ENCODE data around the gene TACR1. TPM values are rescaled to one million over a fixed set of nuclear protein-coding genes. Genes with fewer than 3 reads are reported as not detected.

Gene TACR1
- total and polyA plus RNA-seq, 2 of the 13 experiments (the other 11 are each of a cell fraction or from before 2014, with no cell fraction given), result not detected

DNA sequence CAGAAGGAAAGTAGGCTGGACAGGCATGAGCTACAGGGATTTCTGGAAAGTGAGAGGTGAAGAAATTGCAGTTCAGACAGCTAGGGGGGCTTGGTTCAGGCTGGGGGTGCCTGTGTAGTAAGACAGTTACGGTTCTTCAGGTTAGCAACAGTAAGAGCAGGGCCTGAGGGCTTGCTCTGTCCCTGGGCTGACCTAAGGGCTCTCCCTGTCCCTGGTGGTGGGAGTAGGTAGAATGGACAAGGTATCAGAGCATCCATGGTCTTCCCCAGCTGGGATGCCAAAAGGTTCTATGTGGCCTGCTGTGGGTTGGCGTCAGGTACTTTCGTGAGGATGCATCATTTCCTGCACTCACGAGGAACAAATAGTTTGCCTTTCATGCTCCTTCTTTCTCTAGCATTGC lies 34.6 kb upstream of the TACR1 start (continued):
- TF ChIP-seq ZNF350 (CRISPR knock-in tag; IDR thresholded peaks at IDR 0.05; ENCODE audit: borderline replicate concordance, low read depth) (no peak), GATAD1 (CRISPR knock-in tag; IDR thresholded peaks at IDR 0.05) (no peak)
- TF ChIP-seq, protein P1, sequence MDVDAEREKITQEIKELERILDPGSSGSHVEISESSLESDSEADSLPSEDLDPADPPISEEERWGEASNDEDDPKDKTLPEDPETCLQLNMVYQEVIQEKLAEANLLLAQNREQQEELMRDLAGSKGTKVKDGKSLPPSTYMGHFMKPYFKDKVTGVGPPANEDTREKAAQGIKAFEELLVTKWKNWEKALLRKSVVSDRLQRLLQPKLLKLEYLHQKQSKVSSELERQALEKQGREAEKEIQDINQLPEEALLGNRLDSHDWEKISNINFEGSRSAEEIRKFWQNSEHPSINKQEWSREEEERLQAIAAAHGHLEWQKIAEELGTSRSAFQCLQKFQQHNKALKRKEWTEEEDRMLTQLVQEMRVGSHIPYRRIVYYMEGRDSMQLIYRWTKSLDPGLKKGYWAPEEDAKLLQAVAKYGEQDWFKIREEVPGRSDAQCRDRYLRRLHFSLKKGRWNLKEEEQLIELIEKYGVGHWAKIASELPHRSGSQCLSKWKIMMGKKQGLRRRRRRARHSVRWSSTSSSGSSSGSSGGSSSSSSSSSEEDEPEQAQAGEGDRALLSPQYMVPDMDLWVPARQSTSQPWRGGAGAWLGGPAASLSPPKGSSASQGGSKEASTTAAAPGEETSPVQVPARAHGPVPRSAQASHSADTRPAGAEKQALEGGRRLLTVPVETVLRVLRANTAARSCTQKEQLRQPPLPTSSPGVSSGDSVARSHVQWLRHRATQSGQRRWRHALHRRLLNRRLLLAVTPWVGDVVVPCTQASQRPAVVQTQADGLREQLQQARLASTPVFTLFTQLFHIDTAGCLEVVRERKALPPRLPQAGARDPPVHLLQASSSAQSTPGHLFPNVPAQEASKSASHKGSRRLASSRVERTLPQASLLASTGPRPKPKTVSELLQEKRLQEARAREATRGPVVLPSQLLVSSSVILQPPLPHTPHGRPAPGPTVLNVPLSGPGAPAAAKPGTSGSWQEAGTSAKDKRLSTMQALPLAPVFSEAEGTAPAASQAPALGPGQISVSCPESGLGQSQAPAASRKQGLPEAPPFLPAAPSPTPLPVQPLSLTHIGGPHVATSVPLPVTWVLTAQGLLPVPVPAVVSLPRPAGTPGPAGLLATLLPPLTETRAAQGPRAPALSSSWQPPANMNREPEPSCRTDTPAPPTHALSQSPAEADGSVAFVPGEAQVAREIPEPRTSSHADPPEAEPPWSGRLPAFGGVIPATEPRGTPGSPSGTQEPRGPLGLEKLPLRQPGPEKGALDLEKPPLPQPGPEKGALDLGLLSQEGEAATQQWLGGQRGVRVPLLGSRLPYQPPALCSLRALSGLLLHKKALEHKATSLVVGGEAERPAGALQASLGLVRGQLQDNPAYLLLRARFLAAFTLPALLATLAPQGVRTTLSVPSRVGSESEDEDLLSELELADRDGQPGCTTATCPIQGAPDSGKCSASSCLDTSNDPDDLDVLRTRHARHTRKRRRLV (CRISPR knock-in tag; IDR thresholded peaks at IDR 0.05), result no peak

GRCh38 chr2:75226617-75227016 lies 27.3 kb upstream of the TACR1 start:
- intact Hi-C loops (cut with micrococcal nuclease; ENCODE audit: unreplicated experiment), result no loop called here
- ATAC-seq (no peak), FAIRE-seq (no peak), DNase-seq (ENCODE audit: low spot score) (no peak)
- ChIA-PET CTCF (ENCODE audit: low intra/inter-chr PET ratio, low total read pairs) (no interaction called here), POLR2A (no interaction called here)
- 16% methylated on average over 3 of the region's 3 CpGs for WGBS (ENCODE audit: low lambda C conversion rate)
- no peak overlapping the region for H2AFZ ChIP-seq (ENCODE audit: low read length)
- no peaks in the 10 kb centered on the region for H3K79me2 ChIP-seq (ENCODE audit: insufficient read depth, low read length)
- no peaks in the 10 kb centered on the region for H3K9me3 ChIP-seq (ENCODE audit: low read length)
- H3K27ac ChIP-seq (ENCODE audit: extremely low read length, insufficient read depth, low read length), result no peak overlapping the region
- in situ Hi-C loops (cut with HindIII; ENCODE audit: extremely low pct_ligation_motif_present, low pct_unique_long_range_greater_than_20kb), result no loop called here
- H3K9ac ChIP-seq (ENCODE audit: insufficient read depth, low read depth, low read length), result no peak overlapping the region
- no peaks in the 10 kb centered on the region for H4K20me1 ChIP-seq (ENCODE audit: insufficient read depth, low read length)
- TF ChIP-seq ZNF12 (CRISPR knock-in tag; IDR thresholded peaks at IDR 0.05) (peak; percentile 94), NFYC (CRISPR knock-in tag; IDR thresholded peaks at IDR 0.05) (no peak)
- H3K4me2 ChIP-seq (ENCODE audit: low read depth, low read length), result no peak overlapping the region
- H3K36me3 ChIP-seq (replicated peaks in 1 of 2; ENCODE audit: control insufficient read depth in 1 of 2, insufficient read depth in 2 of 2, low read length in 2 of 2), result no peaks in the 10 kb centered on the region
- no peaks in the 10 kb centered on the region for H3K4me1 ChIP-seq (ENCODE audit: insufficient read depth, low read length)
- H3K4me3 ChIP-seq (replicated peaks in 1 of 3; ENCODE audit: insufficient read depth in 1 of 3, low read depth in 2 of 3, low read length in 3 of 3), result no peak overlapping the region
- H3K27me3 ChIP-seq (ENCODE audit: control insufficient read depth in 1 of 2, insufficient read depth in 2 of 2, low read length in 2 of 2), result no peaks in the 10 kb centered on the region
- BruUV-seq (replicated peaks), result no TSS peak
